OCI-LY3 (cell line): ENCODE measurements around the gene RPL35A.
"Not testable (repeated sequence)": the region's sequence is repeated elsewhere in the genome, so short reads cannot be mapped to it uniquely, and the experiment has no call there.

ENCODE experiments used
- H2AFZ ChIP-seq: fragments of 200-600, 300-600 bp; shearing (Covaris generic); 2 replicates; pipeline ENCODE4 v1.6.0; 2014; ENCODE audit warnings: antibody characterized with exemption, low read depth, low read length
- H3K27ac ChIP-seq: fragments of 200-600, 300-600 bp; sonication (generic); 2 replicates; pipeline ENCODE4 v1.5.1; 2014; ENCODE audit warnings: mild to moderate bottlenecking, low read length, moderate library complexity, mixed read lengths
- H3K27me3 ChIP-seq: fragments of 200-600, 300-600 bp; sonication (generic); 2 replicates; pipeline ENCODE4 v1.6.1; 2014; ENCODE audit warnings: low read depth, low read length, mixed read lengths
- H3K36me3 ChIP-seq: fragments of 200-600, 300-600 bp; sonication (generic); replicated peaks from 2 replicates; pipeline ENCODE3; 2014; ENCODE audit warnings: low read depth, low read length, mixed read lengths
- H3K4me1 ChIP-seq: fragments of 300-600, 200-600 bp; sonication (generic); 2 replicates; pipeline ENCODE4 v1.6.1; 2014; ENCODE audit warnings: low read length, mixed read lengths
- H3K4me2 ChIP-seq: fragments of 200-600, 300-600 bp; sonication (generic); 2 replicates; pipeline ENCODE4 v1.6.1; 2014; ENCODE audit warnings: low read length, mixed read lengths
- H3K4me3 ChIP-seq: fragments of 300-600, 200-600 bp; sonication (generic); 2 replicates; pipeline ENCODE4 v1.5.1; 2014; ENCODE audit warnings: antibody characterized with exemption, mild to moderate bottlenecking, low read length, moderate library complexity
- H3K79me2 ChIP-seq: fragments of 300-600, 200-600 bp; shearing (Covaris generic); 2 replicates; pipeline ENCODE4 v1.6.1; 2014; ENCODE audit warnings: mild to moderate bottlenecking, low read length, mixed read lengths
- H3K9ac ChIP-seq: fragments of 300-600, 200-600 bp; shearing (Covaris generic); 2 replicates; pipeline ENCODE4 v1.6.0; 2014; ENCODE audit warnings: mild to moderate bottlenecking, low read length, moderate library complexity
- H3K9me3 ChIP-seq: fragments of 200-600, 300-600 bp; shearing (Covaris generic); 2 replicates; pipeline ENCODE4 v1.6.1; 2014; ENCODE audit warnings: low read length, mixed read lengths; ENCODE audit not compliant: insufficient read depth
- H4K20me1 ChIP-seq: fragments of 200-600, 300-600 bp; sonication (generic); 2 replicates; pipeline ENCODE4 v1.6.1; 2016; ENCODE audit warnings: low read length, mixed read lengths; ENCODE audit not compliant: insufficient read depth
- EZH2phosphoT487 ChIP-seq: fragments of 200-600 bp; shearing (Covaris generic); IDR thresholded peaks from 2 replicates; pipeline ENCODE4 v1.6.1; 2018; ENCODE audit warnings: antibody characterized with exemption, mixed run types, low read depth
- TF ChIP-seq, protein P1 (sequence below): fragments of 200-600, 300-600 bp; sonication (generic); IDR thresholded peaks from 2 replicates; pipeline ENCODE4 v1.5.1; 2014; ENCODE audit warnings: antibody characterized with exemption, low read length, low read depth

RPL35A gene

DNA sequence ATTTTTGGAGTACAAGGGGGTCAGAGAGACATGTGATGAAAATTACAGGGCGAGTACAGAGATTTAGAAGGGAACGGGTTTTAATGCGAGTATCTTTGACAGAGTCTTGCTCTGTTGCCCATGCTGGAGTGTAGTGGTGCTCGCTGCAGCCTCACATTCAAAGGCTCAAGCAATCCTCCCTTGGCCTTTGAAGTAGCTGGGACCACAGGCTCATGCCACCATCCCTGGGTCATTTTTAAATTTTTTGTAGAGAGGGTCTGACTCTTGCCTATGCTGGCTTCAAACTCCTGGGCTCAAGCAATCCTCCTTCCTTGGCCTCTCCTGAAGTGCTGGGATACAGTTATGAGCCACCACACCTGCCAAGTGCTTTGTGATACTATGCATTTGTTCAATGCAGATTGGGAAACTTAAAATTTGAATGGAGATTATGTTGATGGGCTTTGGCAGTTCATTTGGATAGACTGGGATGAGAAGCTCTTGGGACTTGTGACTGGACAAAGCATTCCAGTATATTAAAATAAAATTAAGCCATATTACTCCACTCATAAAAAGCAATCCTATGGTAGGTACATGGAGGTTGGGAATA lies 6.0 kb downstream of the RPL35A start:
- peaks cover 17% of the 10 kb centered on the region for H3K4me1 ChIP-seq
- H3K27ac ChIP-seq: no peak overlapping the region
- no peaks in the 10 kb centered on the region for H3K27me3 ChIP-seq
- H3K4me2 ChIP-seq: no peak overlapping the region
- peaks cover 50% of the 10 kb centered on the region for H3K36me3 ChIP-seq
- peaks cover 18% of the 10 kb centered on the region; the same call in 1 of the 2 replicates for H4K20me1 ChIP-seq
- H3K9me3 ChIP-seq: no peaks in the 10 kb centered on the region
- H2AFZ ChIP-seq: no peak overlapping the region
- TF ChIP-seq, protein P1, sequence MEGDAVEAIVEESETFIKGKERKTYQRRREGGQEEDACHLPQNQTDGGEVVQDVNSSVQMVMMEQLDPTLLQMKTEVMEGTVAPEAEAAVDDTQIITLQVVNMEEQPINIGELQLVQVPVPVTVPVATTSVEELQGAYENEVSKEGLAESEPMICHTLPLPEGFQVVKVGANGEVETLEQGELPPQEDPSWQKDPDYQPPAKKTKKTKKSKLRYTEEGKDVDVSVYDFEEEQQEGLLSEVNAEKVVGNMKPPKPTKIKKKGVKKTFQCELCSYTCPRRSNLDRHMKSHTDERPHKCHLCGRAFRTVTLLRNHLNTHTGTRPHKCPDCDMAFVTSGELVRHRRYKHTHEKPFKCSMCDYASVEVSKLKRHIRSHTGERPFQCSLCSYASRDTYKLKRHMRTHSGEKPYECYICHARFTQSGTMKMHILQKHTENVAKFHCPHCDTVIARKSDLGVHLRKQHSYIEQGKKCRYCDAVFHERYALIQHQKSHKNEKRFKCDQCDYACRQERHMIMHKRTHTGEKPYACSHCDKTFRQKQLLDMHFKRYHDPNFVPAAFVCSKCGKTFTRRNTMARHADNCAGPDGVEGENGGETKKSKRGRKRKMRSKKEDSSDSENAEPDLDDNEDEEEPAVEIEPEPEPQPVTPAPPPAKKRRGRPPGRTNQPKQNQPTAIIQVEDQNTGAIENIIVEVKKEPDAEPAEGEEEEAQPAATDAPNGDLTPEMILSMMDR: no peak
- no peak for TF ChIP-seq EZH2phosphoT487
- H3K4me3 ChIP-seq: no peak overlapping the region
- peaks cover 32% of the 10 kb centered on the region for H3K79me2 ChIP-seq
- no peak overlapping the region for H3K9ac ChIP-seq

DNA sequence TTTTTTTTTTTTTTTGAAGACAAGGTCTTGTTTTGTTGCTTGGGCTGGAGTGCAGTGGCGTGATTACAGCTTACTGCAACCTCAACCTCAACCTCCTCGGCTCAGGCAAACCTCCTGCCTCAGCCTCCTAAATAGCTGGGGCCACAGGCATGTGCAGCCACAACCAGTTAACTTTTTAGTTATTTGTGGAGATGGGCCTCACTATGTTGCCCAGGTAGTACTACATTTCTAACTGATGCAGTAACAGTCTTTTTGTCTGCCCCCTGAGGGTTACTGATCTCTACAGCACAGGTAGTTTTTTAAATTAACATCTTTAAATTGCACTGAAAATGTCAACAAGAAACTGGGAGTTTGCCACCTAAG lies 6.6 kb downstream of the RPL35A start:
- peaks cover 44% of the 10 kb centered on the region for H3K36me3 ChIP-seq

DNA sequence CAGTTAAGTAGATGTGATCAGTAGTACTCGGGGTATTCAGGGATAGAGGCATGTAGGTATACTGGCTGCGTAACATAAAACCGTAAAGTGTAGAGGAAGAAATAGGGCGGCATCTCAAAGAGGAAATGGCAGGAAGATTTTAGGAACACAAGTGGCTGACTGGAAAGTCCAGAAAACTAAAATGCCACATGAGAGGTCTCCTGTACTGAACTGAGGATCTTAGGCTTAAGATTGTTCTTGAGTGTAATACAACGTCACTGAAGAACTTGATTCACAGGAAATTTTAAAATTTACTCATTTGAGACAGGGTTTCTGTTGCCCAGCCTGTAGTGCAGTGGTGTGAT lies 7.8 kb downstream of the RPL35A start:
- H2AFZ ChIP-seq: no peak overlapping the region
- no peak overlapping the region for H3K9ac ChIP-seq
- peaks cover 15% of the 10 kb centered on the region; the same call in 1 of the 2 replicates for H4K20me1 ChIP-seq
- peak overlapping the region; percentile 5; the same call in 1 of the 2 replicates for H3K27ac ChIP-seq
- no peaks in the 10 kb centered on the region for H3K27me3 ChIP-seq
- peaks cover 14% of the 10 kb centered on the region for H3K4me1 ChIP-seq
- H3K4me3 ChIP-seq: no peak overlapping the region
- H3K79me2 ChIP-seq: peaks cover 14% of the 10 kb centered on the region
- TF ChIP-seq, protein P1: no peak
- TF ChIP-seq EZH2phosphoT487: no peak
- H3K36me3 ChIP-seq: peaks cover 37% of the 10 kb centered on the region
- H3K9me3 ChIP-seq: no peaks in the 10 kb centered on the region
- H3K4me2 ChIP-seq: no peak overlapping the region

More for the DNA sequence above, 6.6 kb downstream of the RPL35A start:
- H3K9me3 ChIP-seq: no peaks in the 10 kb centered on the region
- H3K4me2 ChIP-seq: no peak overlapping the region
- H3K4me3 ChIP-seq: no peak overlapping the region
- peaks cover 15% of the 10 kb centered on the region; the same call in 1 of the 2 replicates for H4K20me1 ChIP-seq
- H3K4me1 ChIP-seq: peaks cover 17% of the 10 kb centered on the region
- no peaks in the 10 kb centered on the region for H3K27me3 ChIP-seq
- H3K27ac ChIP-seq: no peak overlapping the region
- peaks cover 26% of the 10 kb centered on the region for H3K79me2 ChIP-seq
- no peak overlapping the region for H2AFZ ChIP-seq
- no peak overlapping the region for H3K9ac ChIP-seq
- no peak for TF ChIP-seq EZH2phosphoT487
- TF ChIP-seq, protein P1: no peak

DNA sequence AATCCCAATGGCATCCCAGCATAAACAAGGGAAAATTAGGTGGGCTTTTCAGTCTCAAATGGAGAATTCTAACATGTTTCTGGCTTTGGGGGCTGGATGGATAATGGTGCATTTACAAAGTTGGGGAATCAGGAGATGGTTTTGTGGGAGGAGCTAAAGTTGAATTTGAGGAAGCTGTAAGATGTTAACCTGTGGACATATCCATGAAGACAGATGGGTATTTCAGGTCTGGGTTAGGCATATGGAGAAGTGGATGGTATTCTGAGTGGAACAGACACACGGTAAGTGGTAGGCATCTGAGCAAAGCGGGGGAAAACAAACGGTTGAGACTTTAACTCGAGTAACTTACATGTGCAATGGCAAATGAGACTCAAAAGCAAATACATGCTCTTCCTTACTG lies 8.4 kb downstream of the RPL35A start:
- TF ChIP-seq, protein P1: no peak
- TF ChIP-seq EZH2phosphoT487: no peak
- H3K79me2 ChIP-seq: peaks cover 9% of the 10 kb centered on the region
- peaks cover 14% of the 10 kb centered on the region for H3K4me1 ChIP-seq

DNA sequence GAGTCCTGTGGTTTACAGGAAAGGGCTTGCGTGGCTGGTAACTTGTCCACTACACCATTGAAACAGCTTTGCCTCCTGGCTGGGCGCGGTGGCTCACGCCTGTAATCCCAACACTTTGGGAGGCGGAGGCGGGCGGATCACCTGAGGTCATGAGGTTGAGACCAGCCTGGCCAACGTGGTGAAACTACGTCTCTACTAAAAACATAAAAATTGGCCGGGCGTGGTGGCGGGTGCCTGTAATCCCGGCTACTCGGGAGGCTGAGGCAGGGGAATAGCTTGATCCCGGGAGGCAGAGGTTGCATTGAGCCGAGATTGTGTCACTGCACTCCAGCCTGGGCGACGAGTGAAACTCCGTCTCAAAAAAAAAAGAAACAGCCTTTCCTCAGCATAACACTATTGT lies 8.9 kb downstream of the RPL35A start:
- peaks cover 28% of the 10 kb centered on the region for H3K36me3 ChIP-seq

More for the DNA sequence above, 8.4 kb downstream of the RPL35A start:
- Histone ChIP-seq H3K27me3 (no peaks in the 10 kb centered on the region), H3K4me3 (no peak overlapping the region), H3K36me3 (peaks cover 33% of the 10 kb centered on the region), H3K9ac (no peak overlapping the region), H4K20me1 (peaks cover 14% of the 10 kb centered on the region; the same call in 1 of the 2 replicates), H3K27ac (peak overlapping the region; percentile 5; the same call in 1 of the 2 replicates), H3K4me2 (no peak overlapping the region), H3K9me3 (no peaks in the 10 kb centered on the region), H2AFZ (no peak overlapping the region)

More for the DNA sequence above, 8.9 kb downstream of the RPL35A start:
- H3K79me2 ChIP-seq, H3K27me3 ChIP-seq, H3K9ac ChIP-seq, H3K27ac ChIP-seq, H3K9me3 ChIP-seq, H2AFZ ChIP-seq: not testable (repeated sequence)
- Histone ChIP-seq H3K4me1 (peaks cover 14% of the 10 kb centered on the region), H3K4me3 (peak overlapping the region; percentile 85), H3K4me2 (peak overlapping the region; percentile 96), H4K20me1 (peaks cover 11% of the 10 kb centered on the region; the same call in 1 of the 2 replicates)
